Measurements from ENCODE around the gene CELSR1. TPM values are rescaled to one million over a fixed set of nuclear protein-coding genes. Genes with fewer than 3 reads are reported as not detected.

Gene CELSR1
- polyA plus RNA-seq, 4 donors = 0.27 to 3.0 (median 1.9) TPM; not detected in 1

GRCh38 chr22:46483353-46483752 is 54.1 kb downstream of the CELSR1 start:
- peaks cover 0 to 4% of the 10 kb centered on the region in 2 donors for H3K9me3 ChIP-seq (ENCODE audit: control insufficient read depth in 2 of 2, insufficient read depth in 1 of 2, low read depth in 1 of 2, low read length in 1 of 2)
- DNase-seq (no peak), FAIRE-seq (no peak)
- H3K27ac ChIP-seq (ENCODE audit: low read depth in 1 of 3, low read length in 2 of 3) = no peak overlapping the region
- no peaks in the 10 kb centered on the region for H3K27me3 ChIP-seq (ENCODE audit: control insufficient read depth in 3 of 3, insufficient read depth in 3 of 3, low read length in 3 of 3)
- H3K4me3 ChIP-seq (ENCODE audit: low read depth in 1 of 3, low read length in 3 of 3) = no peak overlapping the region
- H3K4me1 ChIP-seq (ENCODE audit: control insufficient read depth in 3 of 3, insufficient read depth in 2 of 3, low read depth in 1 of 3, low read length in 2 of 3) = no peaks in the 10 kb centered on the region
- no peaks in the 10 kb centered on the region for H3K36me3 ChIP-seq (ENCODE audit: control insufficient read depth in 3 of 3, insufficient read depth in 2 of 3, low read depth in 1 of 3, low read length in 3 of 3)
- 38 to 50% (median 49%) methylated on average over 4 of the region's 4 CpGs for WGBS, 3 donors

- DNase-seq (no peak), FAIRE-seq (no peak)
- Histone ChIP-seq H3K9me3 (ENCODE audit: control insufficient read depth in 2 of 2, insufficient read depth in 1 of 2, low read depth in 1 of 2, low read length in 1 of 2) (peaks cover 0 to 4% of the 10 kb centered on the region in 2 donors), H3K27ac (ENCODE audit: low read depth in 1 of 3, low read length in 2 of 3) (no peak overlapping the region), H3K4me3 (ENCODE audit: low read depth in 1 of 3, low read length in 3 of 3) (no peak overlapping the region), H3K27me3 (ENCODE audit: control insufficient read depth in 3 of 3, insufficient read depth in 3 of 3, low read length in 3 of 3) (no peaks in the 10 kb centered on the region), H3K36me3 (ENCODE audit: control insufficient read depth in 3 of 3, insufficient read depth in 2 of 3, low read depth in 1 of 3, low read length in 3 of 3) (no peaks in the 10 kb centered on the region), H3K4me1 (ENCODE audit: control insufficient read depth in 3 of 3, insufficient read depth in 2 of 3, low read depth in 1 of 3, low read length in 2 of 3) (no peaks in the 10 kb centered on the region)
- 70 to 73% (median 70%) methylated on average over 7 of the region's 7 CpGs for WGBS, 3 donors
Measured at GRCh38 chr22:46482056-46482675, 55.3 kb downstream of the CELSR1 start.

GRCh38 chr22:46481386-46481785 is 56.0 kb downstream of the CELSR1 start:
- WGBS, 3 donors = 33 to 71% (median 52%) methylated on average over 6 of the region's 6 CpGs
- FAIRE-seq = no peak
- no peak for DNase-seq
- peaks cover 0 to 4% of the 10 kb centered on the region in 2 donors for H3K9me3 ChIP-seq (ENCODE audit: control insufficient read depth in 2 of 2, insufficient read depth in 1 of 2, low read depth in 1 of 2, low read length in 1 of 2)
- no peaks in the 10 kb centered on the region for H3K36me3 ChIP-seq (ENCODE audit: control insufficient read depth in 3 of 3, insufficient read depth in 2 of 3, low read depth in 1 of 3, low read length in 3 of 3)
- no peaks in the 10 kb centered on the region for H3K27me3 ChIP-seq (ENCODE audit: control insufficient read depth in 3 of 3, insufficient read depth in 3 of 3, low read length in 3 of 3)
- no peaks in the 10 kb centered on the region for H3K4me1 ChIP-seq (ENCODE audit: control insufficient read depth in 3 of 3, insufficient read depth in 2 of 3, low read depth in 1 of 3, low read length in 2 of 3)
- no peak overlapping the region for H3K4me3 ChIP-seq (ENCODE audit: low read depth in 1 of 3, low read length in 3 of 3)
- H3K27ac ChIP-seq (ENCODE audit: low read depth in 1 of 3, low read length in 2 of 3) = no peak overlapping the region

- peaks cover 0 to 4% of the 10 kb centered on the region in 2 donors for H3K9me3 ChIP-seq (ENCODE audit: control insufficient read depth in 2 of 2, insufficient read depth in 1 of 2, low read depth in 1 of 2, low read length in 1 of 2)
- DNase-seq (no peak), FAIRE-seq (no peak)
- WGBS, 3 donors = 28 to 33% (median 29%) methylated on average over 1 of the region's 1 CpG
- H3K36me3 ChIP-seq (ENCODE audit: control insufficient read depth in 3 of 3, insufficient read depth in 2 of 3, low read depth in 1 of 3, low read length in 3 of 3) = no peaks in the 10 kb centered on the region
- no peaks in the 10 kb centered on the region for H3K4me1 ChIP-seq (ENCODE audit: control insufficient read depth in 3 of 3, insufficient read depth in 2 of 3, low read depth in 1 of 3, low read length in 2 of 3)
- no peak overlapping the region for H3K27ac ChIP-seq (ENCODE audit: low read depth in 1 of 3, low read length in 2 of 3)
- H3K4me3 ChIP-seq (ENCODE audit: low read depth in 1 of 3, low read length in 3 of 3) = no peak overlapping the region
- peaks cover 0 to 4% (median 0%) of the 10 kb centered on the region in 3 donors for H3K27me3 ChIP-seq (ENCODE audit: control insufficient read depth in 3 of 3, insufficient read depth in 3 of 3, low read length in 3 of 3)
Measured at GRCh38 chr22:46480396-46480795, 57.0 kb downstream of the CELSR1 start.

GRCh38 chr22:46479046-46479445 is 58.4 kb downstream of the CELSR1 start:
- Histone ChIP-seq H3K27ac (ENCODE audit: low read depth in 1 of 3, low read length in 2 of 3) (no peak overlapping the region), H3K9me3 (ENCODE audit: control insufficient read depth in 2 of 2, insufficient read depth in 1 of 2, low read depth in 1 of 2, low read length in 1 of 2) (peaks cover 0 to 4% of the 10 kb centered on the region in 2 donors), H3K4me3 (ENCODE audit: low read depth in 1 of 3, low read length in 3 of 3) (no peak overlapping the region), H3K36me3 (ENCODE audit: control insufficient read depth in 3 of 3, insufficient read depth in 2 of 3, low read depth in 1 of 3, low read length in 3 of 3) (no peaks in the 10 kb centered on the region), H3K27me3 (ENCODE audit: control insufficient read depth in 3 of 3, insufficient read depth in 3 of 3, low read length in 3 of 3) (peaks cover 0 to 4% (median 0%) of the 10 kb centered on the region in 3 donors), H3K4me1 (ENCODE audit: control insufficient read depth in 3 of 3, insufficient read depth in 2 of 3, low read depth in 1 of 3, low read length in 2 of 3) (no peaks in the 10 kb centered on the region)
- WGBS, 3 donors = 80 to 83% (median 82%) methylated on average over 16 of the region's 16 CpGs
- FAIRE-seq (no peak), DNase-seq (no peak)

GRCh38 chr22:46478083-46478551 is 59.3 kb downstream of the CELSR1 start:
- Histone ChIP-seq H3K27me3 (ENCODE audit: control insufficient read depth in 3 of 3, insufficient read depth in 3 of 3, low read length in 3 of 3) (peaks cover 0 to 4% (median 0%) of the 10 kb centered on the region in 3 donors), H3K4me3 (ENCODE audit: low read depth in 1 of 3, low read length in 3 of 3) (no peak overlapping the region), H3K9me3 (ENCODE audit: control insufficient read depth in 2 of 2, insufficient read depth in 1 of 2, low read depth in 1 of 2, low read length in 1 of 2) (peaks cover 0 to 4% of the 10 kb centered on the region in 2 donors), H3K27ac (ENCODE audit: low read depth in 1 of 3, low read length in 2 of 3) (no peak overlapping the region), H3K36me3 (ENCODE audit: control insufficient read depth in 3 of 3, insufficient read depth in 2 of 3, low read depth in 1 of 3, low read length in 3 of 3) (no peaks in the 10 kb centered on the region), H3K4me1 (ENCODE audit: control insufficient read depth in 3 of 3, insufficient read depth in 2 of 3, low read depth in 1 of 3, low read length in 2 of 3) (no peaks in the 10 kb centered on the region)
- no peak for FAIRE-seq
- no peak for DNase-seq
- WGBS, 3 donors = 75 to 91% (median 76%) methylated on average over 17 of the region's 17 CpGs

- 71 to 84% (median 71%) methylated on average over 8 of the region's 8 CpGs for WGBS, 3 donors
- H3K27ac ChIP-seq (ENCODE audit: low read depth in 1 of 3, low read length in 2 of 3) = no peak overlapping the region
- peaks cover 0 to 4% (median 0%) of the 10 kb centered on the region in 3 donors for H3K27me3 ChIP-seq (ENCODE audit: control insufficient read depth in 3 of 3, insufficient read depth in 3 of 3, low read length in 3 of 3)
- no peaks in the 10 kb centered on the region for H3K9me3 ChIP-seq (ENCODE audit: control insufficient read depth in 2 of 2, insufficient read depth in 1 of 2, low read depth in 1 of 2, low read length in 1 of 2)
- peaks cover 0 to 3% (median 0%) of the 10 kb centered on the region in 3 donors for H3K36me3 ChIP-seq (ENCODE audit: control insufficient read depth in 3 of 3, insufficient read depth in 2 of 3, low read depth in 1 of 3, low read length in 3 of 3)
- no peak for DNase-seq
- H3K4me3 ChIP-seq (ENCODE audit: low read depth in 1 of 3, low read length in 3 of 3) = no peak overlapping the region
- H3K4me1 ChIP-seq (ENCODE audit: control insufficient read depth in 3 of 3, insufficient read depth in 2 of 3, low read depth in 1 of 3, low read length in 2 of 3) = no peaks in the 10 kb centered on the region
- no peak for FAIRE-seq
Measured at GRCh38 chr22:46476547-46476941, 60.9 kb downstream of the CELSR1 start.

GRCh38 chr22:46473896-46474557 is 63.4 kb downstream of the CELSR1 start:
- no peak for FAIRE-seq
- 60 to 83% (median 63%) methylated on average over 20 of the region's 20 CpGs for WGBS, 3 donors

More at GRCh38 chr22:46473896-46474557, 63.4 kb downstream of the CELSR1 start:
- Histone ChIP-seq H3K4me3 (ENCODE audit: low read depth in 1 of 3, low read length in 3 of 3) (no peak overlapping the region), H3K27ac (ENCODE audit: low read depth in 1 of 3, low read length in 2 of 3) (no peak overlapping the region), H3K9me3 (ENCODE audit: control insufficient read depth in 2 of 2, insufficient read depth in 1 of 2, low read depth in 1 of 2, low read length in 1 of 2) (no peaks in the 10 kb centered on the region), H3K36me3 (ENCODE audit: control insufficient read depth in 3 of 3, insufficient read depth in 2 of 3, low read depth in 1 of 3, low read length in 3 of 3) (peaks cover 0 to 3% (median 0%) of the 10 kb centered on the region in 3 donors), H3K27me3 (ENCODE audit: control insufficient read depth in 3 of 3, insufficient read depth in 3 of 3, low read length in 3 of 3) (peaks cover 0 to 4% (median 0%) of the 10 kb centered on the region in 3 donors), H3K4me1 (ENCODE audit: control insufficient read depth in 3 of 3, insufficient read depth in 2 of 3, low read depth in 1 of 3, low read length in 2 of 3) (no peaks in the 10 kb centered on the region)
- DNase-seq = peak in 1 of 2 donors; percentile 8

All from small intestine (tissue), 7 donors.